ENCODE results near the gene SIM1.
"Not testable (repeated sequence)": the region's sequence is repeated elsewhere in the genome, so short reads cannot be mapped to it uniquely, and the experiment has no call there.

SIM1 gene

GRCh38 chr6:100371591-100371990 lies 93.1 kb downstream of the SIM1 start:
- no peak overlapping the region for H3K4me3 ChIP-seq (ENCODE audit: low read length)
- no peak for DNase-seq (ENCODE audit: low read depth)
- TF ChIP-seq CTCF (conservative IDR thresholded peaks at IDR 0.05; ENCODE audit: low read depth, low read length): no peak

- peak; percentile 32 for TF ChIP-seq CTCF (conservative IDR thresholded peaks at IDR 0.05; ENCODE audit: low read depth, low read length)
- DNase-seq (ENCODE audit: low read depth): no peak
- no peak overlapping the region for H3K4me3 ChIP-seq (ENCODE audit: low read length)
Measured at GRCh38 chr6:100370265-100370664, 94.5 kb downstream of the SIM1 start.

- H3K4me3 ChIP-seq (ENCODE audit: low read length): no peak overlapping the region
- no peak for DNase-seq (ENCODE audit: low read depth)
- no peak for TF ChIP-seq CTCF (conservative IDR thresholded peaks at IDR 0.05; ENCODE audit: low read depth, low read length)
Measured at GRCh38 chr6:100366419-100366818, 98.3 kb downstream of the SIM1 start.

- no peak overlapping the region for H3K4me3 ChIP-seq (ENCODE audit: low read length)
- no peak for DNase-seq (ENCODE audit: low read depth)
- TF ChIP-seq CTCF (conservative IDR thresholded peaks at IDR 0.05; ENCODE audit: low read depth, low read length): no peak
Measured at GRCh38 chr6:100363651-100364050, 101.1 kb downstream of the SIM1 start.

GRCh38 chr6:100354736-100355641 lies 109.7 kb downstream of the SIM1 start:
- not testable (repeated sequence) for H3K4me3 ChIP-seq (ENCODE audit: low read length); DNase-seq (ENCODE audit: low read depth)

GRCh38 chr6:100353276-100354015 lies 111.3 kb downstream of the SIM1 start:
- no peak for TF ChIP-seq CTCF (conservative IDR thresholded peaks at IDR 0.05; ENCODE audit: low read depth, low read length)
- no peak overlapping the region for H3K4me3 ChIP-seq (ENCODE audit: low read length)
- DNase-seq (ENCODE audit: low read depth): no peak

GRCh38 chr6:100350139-100350538 lies 114.6 kb downstream of the SIM1 start:
- H3K4me3 ChIP-seq (ENCODE audit: low read length): no peak overlapping the region
- no peak for TF ChIP-seq CTCF (conservative IDR thresholded peaks at IDR 0.05; ENCODE audit: low read depth, low read length)
- DNase-seq (ENCODE audit: low read depth): no peak

Data from retinal pigment epithelial cell (primary cell).